Astrocyte of the cerebellum (primary cell): ENCODE measurements around the gene CLECL1.
"Not testable (repeated sequence)": the region's sequence is repeated elsewhere in the genome, so short reads cannot be mapped to it uniquely, and the experiment has no call there.

ENCODE experiments used
- DNase-seq: peaks from one replicate; pipeline ENCODE4 v3.0.0-alpha.2; 2011; ENCODE audit warnings: low read depth
- H3K4me3 ChIP-seq: 2 replicates; pipeline ENCODE4 v1.5.1; 2011; ENCODE audit warnings: mild to moderate bottlenecking, low read depth, low read length, moderate library complexity
- CTCF ChIP-seq: IDR thresholded peaks from 2 replicates; pipeline ENCODE4 v1.5.1; 2012; ENCODE audit warnings: low read length, low read depth, moderate library complexity, mild to moderate bottlenecking; ENCODE audit errors: missing control alignments
- in situ Hi-C: cut with HindIII; loops from 2 replicates; pipeline ENCODE4 v1.10.0; 2017; ENCODE audit warnings: low sequenced_read_pairs

The CLECL1 gene

GRCh38 chr12:9725213-9725870 is 7.6 kb downstream of the CLECL1 start:
- in situ Hi-C loops, result no loop called here
- H3K4me3 ChIP-seq, result no peak overlapping the region
- TF ChIP-seq CTCF, result no peak
- DNase-seq, result no peak

DNA sequence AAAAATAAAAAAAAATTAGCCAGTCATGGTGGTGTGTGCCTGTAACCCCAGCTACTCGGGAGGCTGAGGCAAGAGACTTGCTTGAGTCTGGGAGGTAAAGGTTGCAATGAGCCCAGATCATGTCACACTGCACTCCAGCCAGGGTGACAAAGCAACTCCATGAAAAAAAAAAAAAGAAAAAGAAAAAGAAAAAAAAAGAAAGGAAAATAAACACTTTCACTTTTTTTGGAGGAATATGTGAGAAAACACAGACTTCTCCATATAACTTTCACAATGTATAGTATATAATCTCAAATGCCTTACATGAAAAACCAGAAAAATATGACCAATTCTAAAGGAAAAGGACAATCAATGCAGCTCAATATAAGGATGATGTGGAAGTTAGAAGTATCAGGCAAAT is 8.9 kb downstream of the CLECL1 start:
- H3K4me3 ChIP-seq, result no peak overlapping the region
- DNase-seq, result no peak
- no peak for TF ChIP-seq CTCF
- in situ Hi-C loops, result no loop called here

- in situ Hi-C loops, result no loop called here
- no peak overlapping the region for H3K4me3 ChIP-seq
- TF ChIP-seq CTCF, result no peak
- DNase-seq, result no peak
Measured at GRCh38 chr12:9721394-9722092, 11.4 kb downstream of the CLECL1 start.

DNA sequence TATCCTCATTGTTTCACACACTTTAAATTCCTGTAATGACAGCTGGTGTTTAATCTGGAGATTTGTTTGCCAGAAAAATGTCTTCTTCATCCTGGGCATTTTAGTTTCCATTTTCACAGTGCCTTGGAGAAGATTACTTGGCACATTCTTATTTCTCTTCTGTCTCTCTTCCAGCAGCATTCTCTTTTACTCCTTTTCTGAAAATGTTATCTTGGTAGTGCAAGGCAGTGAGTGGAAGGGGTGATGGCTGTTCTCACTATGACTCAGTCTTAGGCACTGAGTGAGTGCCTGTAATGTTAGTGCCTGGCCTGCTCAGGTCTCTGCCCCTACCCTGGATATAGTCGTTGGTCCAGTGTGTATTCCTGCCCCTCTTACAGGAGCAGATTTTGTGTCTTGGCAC is 13.1 kb downstream of the CLECL1 start:
- in situ Hi-C loops, result no loop called here
- H3K4me3 ChIP-seq, result no peak overlapping the region
- DNase-seq, result no peak
- TF ChIP-seq CTCF, result no peak

DNA sequence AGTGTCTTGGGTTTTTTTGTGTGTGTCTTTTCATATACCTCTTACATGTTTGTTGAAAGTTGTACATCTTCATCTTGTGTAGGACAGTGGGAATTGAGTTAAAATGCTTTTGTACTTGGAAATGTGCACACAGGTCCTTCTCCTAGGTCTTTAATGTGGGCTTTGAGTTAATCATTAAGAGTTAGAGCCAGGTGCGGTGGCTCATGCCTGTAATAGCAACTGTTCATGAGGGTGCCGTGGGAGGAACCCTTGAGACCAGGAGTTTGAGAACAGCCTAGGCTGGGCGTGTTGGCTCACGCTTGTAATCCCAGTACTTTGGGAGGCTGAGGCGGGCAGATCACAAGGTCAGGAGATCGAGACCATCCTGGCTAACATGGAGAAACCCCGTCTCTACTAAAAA is 13.9 kb downstream of the CLECL1 start:
- DNase-seq, result no peak
- no peak for TF ChIP-seq CTCF
- no peak overlapping the region for H3K4me3 ChIP-seq
- in situ Hi-C loops, result no loop called here

DNA sequence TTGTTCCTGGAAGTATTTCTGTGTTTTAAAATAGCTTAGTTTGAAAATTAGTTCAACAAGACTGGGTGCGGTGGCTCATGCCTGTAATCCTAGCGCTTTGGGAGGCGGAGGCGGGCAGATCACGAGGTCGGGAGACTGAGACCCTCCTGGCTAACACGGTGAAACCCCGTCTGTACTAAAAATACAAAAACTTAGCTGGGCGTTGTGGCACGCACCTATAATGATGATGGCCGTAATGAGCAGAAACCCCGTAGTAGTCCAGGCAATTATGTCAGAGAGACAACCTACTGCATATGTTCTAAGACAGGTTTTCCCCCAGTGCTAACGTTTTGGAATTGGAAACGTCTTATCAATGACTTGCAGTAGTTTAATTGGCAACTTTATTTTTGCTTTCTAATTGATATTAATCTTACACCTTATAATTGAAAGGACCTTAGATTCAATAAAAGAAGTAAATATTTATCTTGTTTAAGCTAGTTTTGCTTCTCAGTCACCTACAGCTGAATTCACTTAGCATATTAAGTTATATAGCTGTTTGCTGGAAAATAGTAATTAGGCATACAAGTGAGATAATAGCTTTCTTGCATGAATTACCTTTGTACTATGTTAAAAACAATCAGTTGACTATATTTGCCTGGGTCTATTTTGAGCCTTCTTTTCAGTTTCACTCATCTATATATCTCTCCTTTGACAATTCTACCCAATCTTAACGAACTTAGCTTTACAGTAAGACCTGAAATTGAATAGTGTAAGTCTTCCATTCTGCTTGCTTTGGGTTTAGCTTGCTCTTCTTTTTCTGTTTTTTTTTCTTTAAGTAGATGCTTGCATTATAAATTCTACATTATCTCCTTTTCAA is 15.6 kb downstream of the CLECL1 start:
- no peak for DNase-seq
- H3K4me3 ChIP-seq, result no peak overlapping the region
- in situ Hi-C loops, result no loop called here
- TF ChIP-seq CTCF, result no peak

- DNase-seq, H3K4me3 ChIP-seq, in situ Hi-C loops: not testable (repeated sequence)
Measured at GRCh38 chr12:9713032-9713558, 19.8 kb downstream of the CLECL1 start.
